IMR-90 (cell line): Measurements from ENCODE around the gene CUX1. TPM values are rescaled to one million over a fixed set of nuclear protein-coding genes. Genes with fewer than 3 reads are reported as not detected.

Source experiments
- ATAC-seq: fragments of 200-7000 bp; cut with Tn5 transposase; 2 replicates; pipeline ENCODE4 v1.9.1; 2020; ENCODE audit warnings: low read depth, mild to moderate bottlenecking, moderate library complexity
- BruUV-seq: library from RNA; stranded (reverse); fragments of 400-500 nt; replicated peaks from 2 replicates; lab custom pipeline; 2021; lab: Mats Ljungman, UMichigan
- CTCF ChIA-PET: fragments of 300-600 bp; formaldehyde crosslinking; extraction: SDS; loops from one replicate; lab custom pipeline; 2021; ENCODE audit warnings: antibody characterized with exemption; lab: Yijun Ruan, JAX
- POLR2A ChIA-PET: fragments of 300-600 bp; sonication (Branson Sonifier 250); formaldehyde crosslinking; loops from one replicate; lab custom pipeline; 2022; ENCODE audit warnings: antibody characterized with exemption; ENCODE audit not compliant: unreplicated experiment; lab: Charles Lee
- DNase-seq: peaks from one replicate; pipeline ENCODE4 v3.0.0; 2013
- H2AFZ ChIP-seq: replicated peaks from 2 replicates; pipeline ENCODE3; 2013; ENCODE audit warnings: low read length, mild to moderate bottlenecking; ENCODE audit not compliant: poor library complexity
- H2AK5ac ChIP-seq: 2 replicates; pipeline ENCODE4 v1.6.1; 2013; ENCODE audit warnings: low read depth, low read length, inconsistent platforms
- H2AK9ac ChIP-seq: replicated peaks from 2 replicates; pipeline ENCODE3; 2013; ENCODE audit warnings: mild to moderate bottlenecking, low read depth, low read length, moderate library complexity; ENCODE audit not compliant: poor library complexity
- H2BK120ac ChIP-seq: 2 replicates; pipeline ENCODE4 v1.6.1; 2013; ENCODE audit warnings: low read depth, low read length, inconsistent platforms
- H2BK15ac ChIP-seq: 3 replicates; pipeline ENCODE4 v1.6.1; 2013; ENCODE audit warnings: low read depth, low read length, inconsistent platforms
- H2BK20ac ChIP-seq: 2 replicates; pipeline ENCODE4 v1.6.1; 2013; ENCODE audit warnings: low read depth, mild to moderate bottlenecking, inconsistent platforms, low read length, moderate library complexity
- H2BK5ac ChIP-seq: 2 replicates; pipeline ENCODE4 v1.6.1; 2013; ENCODE audit warnings: mild to moderate bottlenecking, low read depth, low read length, inconsistent platforms; ENCODE audit not compliant: poor library complexity, severe bottlenecking
- H3K14ac ChIP-seq: replicated peaks from 2 replicates; pipeline ENCODE4 v1.6.1; 2013; ENCODE audit warnings: low read depth, low read length, inconsistent platforms
- H3K18ac ChIP-seq: 2 replicates; pipeline ENCODE4 v1.6.1; 2013; ENCODE audit warnings: low read depth, low read length, control low read depth
- H3K23ac ChIP-seq: 2 replicates; pipeline ENCODE4 v1.6.1; 2013; ENCODE audit warnings: low read depth, low read length, inconsistent platforms
- H3K27ac ChIP-seq: 2 replicates; pipeline ENCODE4 v1.5.1; 2013; ENCODE audit warnings: mild to moderate bottlenecking, control low read depth, low read length; ENCODE audit not compliant: insufficient read depth
- H3K27me3 ChIP-seq: 2 replicates; pipeline ENCODE4 v1.6.1; 2013; ENCODE audit warnings: low read length; ENCODE audit not compliant: control insufficient read depth, insufficient read depth
- H3K36me3 ChIP-seq: 2 replicates; pipeline ENCODE4 v1.6.1; 2013; ENCODE audit warnings: low read length, mixed read lengths; ENCODE audit not compliant: control insufficient read depth, insufficient read depth
- H3K4ac ChIP-seq: 2 replicates; pipeline ENCODE4 v1.6.1; 2013; ENCODE audit warnings: low read depth, low read length, inconsistent platforms
- H3K4me1 ChIP-seq: 2 replicates; pipeline ENCODE4 v1.6.1; 2013; ENCODE audit warnings: low read length, mixed read lengths; ENCODE audit not compliant: control insufficient read depth, insufficient read depth
- H3K4me2 ChIP-seq: 2 replicates; pipeline ENCODE4 v1.6.1; 2013; ENCODE audit warnings: low read depth, mild to moderate bottlenecking, control low read depth, low read length, moderate library complexity
- H3K4me3 ChIP-seq: 2 replicates; pipeline ENCODE4 v1.5.1; 2013; ENCODE audit warnings: low read depth, mild to moderate bottlenecking, control low read depth, low read length, moderate library complexity; ENCODE audit not compliant: insufficient read depth
- H3K56ac ChIP-seq: 2 replicates; pipeline ENCODE4 v1.6.1; 2013; ENCODE audit warnings: low read length, inconsistent platforms; ENCODE audit not compliant: insufficient read depth; ENCODE audit errors: extremely low read depth
- H3K79me1 ChIP-seq, 2 experiments: 2 replicates each; pipeline ENCODE4 v1.6.1; 2013; ENCODE audit warnings: low read length in 2 of 2, inconsistent platforms in 1 of 2, low read depth in 1 of 2
- H3K9ac ChIP-seq: 2 replicates; pipeline ENCODE4 v1.6.1; 2013; ENCODE audit warnings: low read depth, low read length, control low read depth
- H3K9me1 ChIP-seq: 2 replicates; pipeline ENCODE4 v1.6.1; 2013; ENCODE audit warnings: low read length, inconsistent platforms; ENCODE audit not compliant: insufficient read depth
- H3K9me3 ChIP-seq: 2 replicates; pipeline ENCODE4 v1.6.1; 2013; ENCODE audit warnings: low read length; ENCODE audit not compliant: control insufficient read depth, insufficient read depth
- H4K20me1 ChIP-seq: 2 replicates; pipeline ENCODE4 v1.6.1; 2013; ENCODE audit warnings: low read length, inconsistent platforms; ENCODE audit not compliant: insufficient read depth
- H4K5ac ChIP-seq: 2 replicates; pipeline ENCODE4 v1.6.1; 2013; ENCODE audit warnings: mild to moderate bottlenecking, low read depth, low read length, control low read depth
- H4K8ac ChIP-seq, 2 experiments: 2 replicates each; pipeline ENCODE4 v1.6.1; 2013; ENCODE audit warnings: low read depth in 2 of 2, low read length in 2 of 2, control low read depth in 1 of 2, inconsistent platforms in 1 of 2
- H4K91ac ChIP-seq: 2 replicates; pipeline ENCODE4 v1.6.1; 2013; ENCODE audit warnings: low read depth, low read length, inconsistent platforms; ENCODE audit not compliant: insufficient read depth
- BHLHE40 ChIP-seq: fragments of 150-350 bp; IDR thresholded peaks from 2 replicates; pipeline ENCODE4 v1.6.1; 2016; ENCODE audit warnings: mild to moderate bottlenecking, low read depth, low read length
- CEBPB ChIP-seq: IDR thresholded peaks from 2 replicates; pipeline ENCODE4 v1.6.1; 2012; ENCODE audit warnings: low read depth, low read length, improper control_type of control experiment
- CTCF ChIP-seq: conservative IDR thresholded peaks from 2 replicates; pipeline ENCODE4 v1.5.1; 2012; ENCODE audit warnings: mild to moderate bottlenecking, low read depth, low read length, improper control_type of control experiment
- MAFK ChIP-seq: IDR thresholded peaks from 2 replicates; pipeline ENCODE4 v1.6.1; 2012; ENCODE audit warnings: low read depth, low read length, improper control_type of control experiment
- MAZ ChIP-seq: IDR thresholded peaks from 2 replicates; pipeline ENCODE4 v1.6.1; 2012; ENCODE audit warnings: low read depth, mild to moderate bottlenecking, low read length, improper control_type of control experiment, moderate library complexity, borderline replicate concordance
- RAD21 ChIP-seq: IDR thresholded peaks from 2 replicates; pipeline ENCODE4 v1.6.1; 2012; ENCODE audit warnings: low read length, improper control_type of control experiment
- RCOR1 ChIP-seq: IDR thresholded peaks from 2 replicates; pipeline ENCODE4 v1.6.1; 2012; ENCODE audit warnings: mild to moderate bottlenecking, low read length, improper control_type of control experiment; ENCODE audit not compliant: insufficient replicate concordance
- WGBS, 2 experiments: methylation state at CpG; one replicate each; pipeline versions ENCODE4 v1.1.5 to v1.1.7; 2013; ENCODE audit warnings: missing lambda C conversion rate in 2 of 2; ENCODE audit not compliant: insufficient read length in 1 of 2; ENCODE audit errors: extremely low coverage in 2 of 2; 5-methylcytosine and 5-hydroxymethylcytosine counted together
- dilution Hi-C: fragments of 300-500 bp; cut with HindIII; formaldehyde crosslinking; loops from one replicate; pipeline ENCODE4 v1.14.3; 2018; ENCODE audit warnings: low sequenced_read_pairs; ENCODE audit not compliant: unreplicated experiment
- in situ Hi-C: fragments of 300-500 bp; cut with MboI; formaldehyde crosslinking; loops from 3 replicates; pipeline ENCODE4 v1.14.3; 2019; ENCODE audit warnings: low sequenced_read_pairs, inconsistent platforms, mixed read lengths
- intact Hi-C: fragments of 100-400 bp; cut with micrococcal nuclease; formaldehyde crosslinking; loops from 2 replicates; pipeline ENCODE4 v1.10.0; 2022
- polyA plus RNA-seq, 3 experiments: library from polyadenylated mRNA; depleted of rRNA; stranded (reverse); fragments of >200 nt; gene quantifications; 2 replicates each; pipeline ENCODE4 v1.2.3, GENCODE V29; 2012; ENCODE audit warnings: low replicate concordance in 1 of 3
- total RNA-seq: library from RNA; depleted of rRNA; stranded (reverse); fragments of >200 nt; gene quantifications from 2 replicates; pipeline ENCODE4 v1.2.3, GENCODE V29; 2012
- TF ChIP-seq, protein P1 (sequence below): fragments of 150-350 bp; IDR thresholded peaks from 2 replicates; pipeline ENCODE4 v1.6.1; 2017; ENCODE audit warnings: mild to moderate bottlenecking, antibody characterized with exemption, low read length, low read depth

The CUX1 gene
- total and polyA plus RNA-seq, 2 of the 4 experiments (the other 2 are of a cell fraction), result 19.7 to 46.4 TPM

DNA sequence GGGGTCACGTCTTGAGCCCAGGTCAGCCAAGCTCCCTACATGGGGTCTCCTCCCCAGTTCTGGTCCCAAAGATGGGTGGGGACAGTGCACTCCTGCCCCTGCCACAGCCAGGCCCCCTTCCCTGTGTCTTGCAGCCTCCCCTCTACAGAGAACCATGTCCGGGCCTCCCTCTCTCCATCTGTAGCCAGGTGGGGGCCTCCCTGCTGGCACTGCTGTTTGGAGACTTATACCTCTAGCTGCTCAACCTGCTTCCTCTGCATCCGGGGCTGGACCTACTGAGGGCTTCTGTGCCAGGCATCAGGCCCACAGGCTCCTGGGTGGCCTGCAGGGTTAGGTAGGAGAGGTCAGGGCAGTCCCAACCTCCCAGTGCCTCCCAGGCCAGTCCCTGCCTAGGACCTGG is 477.2 kb downstream of the CUX1 start:
- no peaks in the 10 kb centered on the region for H3K4me1 ChIP-seq
- H4K91ac ChIP-seq, result no peak overlapping the region
- ChIA-PET POLR2A (no interaction called here), CTCF (no interaction called here)
- H3K36me3 ChIP-seq, result no peaks in the 10 kb centered on the region
- H2BK120ac ChIP-seq, result no peak overlapping the region
- in situ Hi-C loops (no loop called here), dilution Hi-C loops (no loop called here), intact Hi-C loops (no loop called here)
- H4K5ac ChIP-seq, result no peak overlapping the region
- no peaks in the 10 kb centered on the region for H3K9me1 ChIP-seq
- no peak overlapping the region for H3K9ac ChIP-seq
- BruUV-seq, result no TSS peak
- no peak overlapping the region for H3K4me3 ChIP-seq
- H3K18ac ChIP-seq, result no peak overlapping the region
- H2BK20ac ChIP-seq, result no peak overlapping the region
- no peaks in the 10 kb centered on the region for H3K9me3 ChIP-seq
- ATAC-seq (no peak), DNase-seq (no peak)
- H3K4me2 ChIP-seq, result no peak overlapping the region
- H2AK9ac ChIP-seq, result peak overlapping the region; percentile 61
- no peak overlapping the region for H3K23ac ChIP-seq
- H3K79me1 ChIP-seq, result no peaks in the 10 kb centered on the region
- H4K8ac ChIP-seq, result no peak overlapping the region
- H3K4ac ChIP-seq, result no peak overlapping the region
- peaks cover 4% of the 10 kb centered on the region; the same call in 1 of the 2 replicates for H3K27me3 ChIP-seq
- H2BK15ac ChIP-seq, result no peak overlapping the region
- no peak overlapping the region for H3K56ac ChIP-seq
- no peak overlapping the region for H2BK5ac ChIP-seq
- no peak overlapping the region for H3K14ac ChIP-seq
- H2AK5ac ChIP-seq, result no peak overlapping the region
- WGBS, 2 experiments, result no CpG with 5 or more reads among the region's 3 CpGs
- H4K20me1 ChIP-seq, result peaks cover 2% of the 10 kb centered on the region; the same call in 1 of the 2 replicates
- H3K27ac ChIP-seq, result no peak overlapping the region
- TF ChIP-seq CTCF (no peak), MAZ (no peak), BHLHE40 (no peak), MAFK (no peak), RCOR1 (no peak), RAD21 (no peak), CEBPB (no peak)
- TF ChIP-seq, protein P1, sequence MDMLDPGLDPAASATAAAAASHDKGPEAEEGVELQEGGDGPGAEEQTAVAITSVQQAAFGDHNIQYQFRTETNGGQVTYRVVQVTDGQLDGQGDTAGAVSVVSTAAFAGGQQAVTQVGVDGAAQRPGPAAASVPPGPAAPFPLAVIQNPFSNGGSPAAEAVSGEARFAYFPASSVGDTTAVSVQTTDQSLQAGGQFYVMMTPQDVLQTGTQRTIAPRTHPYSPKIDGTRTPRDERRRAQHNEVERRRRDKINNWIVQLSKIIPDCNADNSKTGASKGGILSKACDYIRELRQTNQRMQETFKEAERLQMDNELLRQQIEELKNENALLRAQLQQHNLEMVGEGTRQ, result no peak
- no peak overlapping the region for H2AFZ ChIP-seq
